Mammary epithelial cell (primary cell): Measurements from ENCODE around the gene LCN10.

Experiments
- CTCF ChIP-seq, 2 donors: IDR thresholded peaks in 1 of 2; conservative IDR thresholded peaks in 1 of 2; 2 replicates each; pipeline ENCODE4 v1.5.1; 2011 to 2012; ENCODE audit warnings: inconsistent platforms in 2 of 2, low read length in 2 of 2, mild to moderate bottlenecking in 2 of 2, control low read depth in 1 of 2, low read depth in 1 of 2; ENCODE audit not compliant: insufficient read depth in 1 of 2; ENCODE audit errors: extremely low read depth in 1 of 2
- EZH2 ChIP-seq: IDR thresholded peaks from 2 replicates; pipeline ENCODE4 v1.6.1; 2012; ENCODE audit warnings: low read length, inconsistent platforms, borderline replicate concordance

- no peak for TF ChIP-seq EZH2
- no peak for TF ChIP-seq CTCF (conservative IDR thresholded peaks at IDR 0.05 in 1 of 2, IDR thresholded peaks at IDR 0.05 in 1 of 2; ENCODE audit: extremely low read depth in 1 of 2, insufficient read depth in 1 of 2, low read depth in 1 of 2, low read length in 2 of 2)
Measured at GRCh38 chr9:136697821-136698526, 44.8 kb downstream of the LCN10 start.
